GM19351 (cell line): ENCODE measurements around the gene EGR4.

Source experiments
- ATAC-seq: cut with Tn5 transposase; IDR thresholded peaks from one replicate; pipeline ENCODE4 v1.9.1; 2021; ENCODE audit warnings: mild to moderate bottlenecking, moderate library complexity; ENCODE audit not compliant: unreplicated experiment

Gene EGR4

DNA sequence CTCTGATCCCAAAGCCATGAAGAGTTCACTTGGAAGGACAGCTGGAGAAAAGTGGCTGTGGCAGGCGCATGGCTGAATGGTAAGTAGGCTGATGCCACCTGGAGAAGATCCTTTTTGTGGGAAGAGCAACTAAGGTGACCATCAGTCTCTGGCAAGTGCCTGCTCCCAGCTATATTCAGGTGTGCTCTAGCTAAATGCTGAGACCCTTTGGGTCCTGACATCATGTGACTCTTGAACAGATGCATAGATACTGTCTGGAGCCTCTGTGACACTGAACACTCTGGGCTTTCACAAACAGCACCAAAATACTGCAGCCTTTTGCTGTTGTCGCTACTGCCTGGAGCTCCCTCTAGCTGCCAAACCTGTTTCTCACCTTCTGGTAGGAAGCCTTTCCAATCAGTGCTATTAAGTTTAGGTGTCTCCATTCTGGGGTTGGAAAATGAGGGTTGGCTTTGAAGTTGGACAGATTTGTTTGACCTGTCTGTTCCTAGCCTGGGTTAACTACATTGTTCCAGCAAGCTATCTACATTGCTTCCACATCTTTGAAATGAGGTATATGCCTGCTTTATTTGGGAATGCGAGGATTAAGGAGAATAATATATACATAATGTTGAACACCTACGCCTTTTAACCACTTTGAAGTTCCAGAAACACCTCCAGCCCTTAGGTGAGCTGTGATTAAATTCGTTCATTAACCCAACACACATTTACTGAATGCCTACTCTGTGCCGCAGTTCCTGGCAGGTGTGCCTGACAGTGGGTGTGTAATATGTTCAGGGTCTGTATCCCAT is 3.1 kb downstream of the EGR4 start:
- peak; percentile 28 for ATAC-seq

DNA sequence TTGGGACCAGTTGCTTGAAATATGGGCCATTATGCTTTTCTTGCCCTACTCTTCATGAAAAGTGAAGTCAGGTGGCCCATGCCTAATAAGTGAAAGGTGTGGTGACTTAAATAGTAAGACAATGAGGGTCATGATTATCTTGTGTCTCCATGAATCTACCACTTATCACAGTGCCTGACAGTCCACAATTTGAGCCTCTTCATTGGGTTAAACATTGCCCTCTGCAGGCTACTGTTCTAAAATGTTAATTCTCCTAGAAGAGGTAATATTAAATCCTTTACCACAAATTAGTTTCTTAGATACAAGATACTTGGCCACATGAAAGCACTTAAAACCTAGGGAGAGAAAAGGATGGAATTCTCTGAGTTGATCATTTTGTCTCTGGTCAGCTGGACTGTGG is 4.0 kb downstream of the EGR4 start:
- no peak for ATAC-seq

DNA sequence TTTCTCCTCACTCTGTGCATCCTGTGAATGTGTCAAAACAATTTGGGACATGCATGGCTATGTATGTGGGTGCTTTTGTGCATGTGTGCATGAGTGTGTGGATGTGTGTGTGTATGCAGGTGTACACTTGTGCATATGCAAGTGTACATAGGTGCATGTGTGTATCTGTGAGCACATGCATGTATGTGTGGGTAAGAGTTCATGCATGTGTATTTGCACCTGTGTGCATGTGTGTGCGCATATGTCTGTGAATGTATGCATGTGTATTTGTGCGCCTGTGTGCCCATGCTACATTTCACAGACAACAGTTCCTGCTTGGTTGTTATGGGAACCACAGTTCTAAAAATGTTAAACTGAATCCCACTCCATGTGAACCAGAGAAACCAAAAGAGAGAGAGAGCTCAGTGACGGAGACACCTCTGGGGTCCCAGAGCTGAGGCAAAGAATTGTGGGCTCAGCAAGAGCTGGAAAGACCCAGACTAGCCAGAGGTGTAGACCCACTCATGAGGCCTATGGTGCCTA is 7.2 kb downstream of the EGR4 start:
- no peak for ATAC-seq

DNA sequence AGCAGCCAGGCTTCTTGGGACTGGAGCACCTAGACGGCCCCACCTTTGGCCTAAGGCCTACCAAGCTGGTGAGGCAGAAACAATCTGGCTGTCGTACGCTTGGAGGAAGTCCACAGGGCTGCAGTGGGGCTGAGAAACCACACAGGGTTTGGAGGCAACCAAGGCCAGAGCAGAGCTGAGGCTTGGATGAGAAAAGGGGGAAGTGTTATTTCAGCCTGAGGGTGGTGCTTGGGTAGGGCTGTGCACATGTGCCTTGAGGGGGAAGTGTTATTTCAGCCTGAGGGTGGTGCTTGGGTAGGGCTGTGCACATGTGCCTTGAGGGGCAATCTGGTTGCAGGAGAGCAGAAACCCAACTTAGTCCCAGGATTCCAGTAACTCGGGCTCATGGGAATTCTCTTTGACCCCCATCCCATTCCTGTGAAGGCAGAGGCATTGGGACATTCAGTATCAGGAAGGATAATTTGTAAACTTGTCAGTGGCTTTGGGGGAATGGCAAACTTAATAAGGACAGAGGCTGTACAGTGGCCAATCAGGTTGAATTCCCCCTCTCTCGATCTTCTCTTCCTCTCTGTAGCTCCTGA is 8.1 kb downstream of the EGR4 start:
- peak; percentile 64 for ATAC-seq

DNA sequence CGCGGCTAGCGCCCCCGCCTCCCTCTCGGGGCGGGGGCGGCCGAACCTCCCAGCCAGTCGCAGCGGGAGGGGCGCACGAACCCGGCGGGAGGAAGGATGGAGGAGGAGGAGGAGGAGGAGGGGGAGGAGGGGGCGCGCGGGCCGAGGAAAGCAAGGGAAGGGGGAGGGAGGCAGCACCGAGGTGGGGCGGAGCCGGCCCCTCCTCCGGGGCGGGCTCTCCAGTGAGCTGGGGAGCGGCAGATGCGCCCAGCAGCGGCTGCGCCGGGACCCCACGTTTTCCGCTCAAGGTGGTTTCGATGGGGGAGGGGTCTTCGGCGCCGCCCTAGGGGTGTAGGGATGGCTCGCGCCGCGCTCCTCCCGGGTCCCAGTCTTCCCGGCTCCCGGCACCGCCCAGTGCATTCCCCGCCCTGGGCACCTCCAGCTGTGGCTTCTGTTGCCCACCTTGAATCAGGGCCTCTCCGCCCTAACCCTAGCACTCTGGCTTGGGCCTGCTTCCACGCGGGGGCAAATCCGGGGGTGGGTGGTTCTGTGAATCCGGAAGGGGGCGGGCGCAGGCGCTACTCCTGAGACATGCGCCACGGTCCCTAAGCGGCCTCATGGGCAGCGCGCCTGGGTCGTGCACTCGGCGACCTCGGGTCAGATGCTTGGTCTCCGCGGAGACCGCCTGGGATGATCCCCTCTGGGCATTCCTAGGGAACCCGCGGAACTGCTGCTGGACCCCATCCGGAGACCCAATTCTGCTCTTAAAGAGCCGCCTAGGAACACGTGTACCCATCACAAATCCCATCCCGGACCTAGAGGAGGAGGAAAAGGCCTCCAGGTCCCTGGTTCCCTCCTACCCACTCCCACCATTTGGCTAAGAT is 8.8 kb downstream of the EGR4 start, which contains the start of gene FBXO41:
FBXO41 (minus strand) TSS at position 183 of the 863 bp plus-strand sequence. CDS start 14,848 bp downstream, outside the sequence.
- peak; percentile 67 for ATAC-seq

DNA sequence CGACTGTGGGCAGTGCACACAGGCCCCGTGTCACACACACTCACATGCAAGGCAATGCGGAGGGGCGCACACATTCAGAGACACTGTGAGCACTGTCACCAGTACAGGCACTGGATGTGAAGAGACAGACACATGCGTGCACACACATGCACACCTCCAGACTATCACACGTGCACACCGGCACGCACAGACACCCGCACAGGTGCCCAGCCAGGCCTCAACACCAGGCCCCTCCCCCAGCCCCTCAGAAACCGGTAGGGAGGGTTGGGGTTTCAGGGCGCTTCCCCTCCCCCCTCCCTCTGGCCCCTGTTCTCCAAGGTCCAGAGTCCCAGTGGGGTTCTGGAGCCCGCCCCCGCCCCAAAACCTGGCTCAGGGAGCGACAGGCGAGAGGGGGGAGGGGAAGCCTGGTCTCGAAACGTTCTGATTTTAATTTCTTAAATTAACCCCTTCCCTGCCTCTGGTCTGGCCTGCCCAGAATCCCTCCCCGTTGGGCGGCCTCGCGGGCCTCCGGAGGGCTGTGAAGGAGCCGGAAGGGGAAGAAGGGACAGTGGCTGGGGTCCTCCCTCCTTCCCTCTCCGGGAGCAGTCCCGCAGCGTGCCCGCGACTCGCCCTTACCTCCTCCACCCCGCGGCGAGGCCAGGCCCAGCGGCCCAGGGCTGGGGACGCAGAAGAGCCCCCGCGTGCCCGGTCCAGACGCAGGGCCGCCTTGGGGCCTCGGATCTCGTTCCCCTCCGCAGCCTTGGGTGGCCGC is 9.6 kb downstream of the EGR4 start:
- peak; percentile 21 for ATAC-seq

DNA sequence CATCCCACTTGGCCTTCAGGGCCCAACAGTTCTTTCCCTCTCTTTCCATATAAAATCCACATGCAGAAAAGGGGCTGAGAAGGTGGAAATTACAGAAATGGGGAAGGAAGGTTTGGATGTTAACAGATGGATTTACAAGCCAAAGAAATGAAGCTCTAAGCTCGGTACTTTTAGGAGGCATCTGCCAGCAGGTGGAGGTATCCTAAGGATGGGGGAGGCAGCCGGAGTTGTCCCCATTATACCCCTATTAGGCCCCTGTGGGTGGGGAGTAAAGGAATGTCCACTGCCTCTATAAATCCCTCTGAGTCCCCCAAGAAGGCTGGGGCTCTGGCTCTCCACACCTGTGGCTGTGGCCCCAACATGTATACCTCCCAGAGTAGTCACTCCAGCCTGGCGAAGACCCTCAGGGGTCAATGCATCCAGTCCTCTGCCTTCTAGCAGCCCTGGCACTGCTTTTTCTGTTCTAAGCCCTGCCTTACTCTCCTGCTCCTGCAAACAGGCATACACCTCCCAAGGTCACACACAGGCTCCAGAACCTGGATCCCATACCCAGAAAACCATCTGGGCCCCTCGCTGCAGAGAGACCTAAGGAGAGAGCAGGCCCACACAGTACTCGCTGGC is 10.3 kb downstream of the EGR4 start:
- no peak for ATAC-seq

DNA sequence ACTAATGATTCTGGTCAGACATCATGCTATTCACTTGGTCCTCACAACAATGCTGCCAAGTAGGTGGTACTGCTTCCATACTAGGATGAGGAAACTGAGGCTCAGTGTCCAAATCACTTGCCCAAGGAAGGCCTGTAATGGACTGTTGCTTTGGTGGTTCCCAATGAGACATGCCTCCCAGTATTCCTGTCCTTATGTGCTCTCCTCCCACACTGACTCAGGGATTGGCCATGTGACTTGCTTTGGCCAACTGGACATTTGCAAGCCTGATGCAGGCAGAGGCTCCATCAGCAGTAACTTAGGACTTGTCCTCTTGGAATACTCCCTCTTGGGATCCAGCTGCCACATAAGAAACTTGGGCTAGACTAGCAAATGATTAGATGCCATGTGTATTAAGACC is 12.1 kb downstream of the EGR4 start:
- ATAC-seq, result no peak

DNA sequence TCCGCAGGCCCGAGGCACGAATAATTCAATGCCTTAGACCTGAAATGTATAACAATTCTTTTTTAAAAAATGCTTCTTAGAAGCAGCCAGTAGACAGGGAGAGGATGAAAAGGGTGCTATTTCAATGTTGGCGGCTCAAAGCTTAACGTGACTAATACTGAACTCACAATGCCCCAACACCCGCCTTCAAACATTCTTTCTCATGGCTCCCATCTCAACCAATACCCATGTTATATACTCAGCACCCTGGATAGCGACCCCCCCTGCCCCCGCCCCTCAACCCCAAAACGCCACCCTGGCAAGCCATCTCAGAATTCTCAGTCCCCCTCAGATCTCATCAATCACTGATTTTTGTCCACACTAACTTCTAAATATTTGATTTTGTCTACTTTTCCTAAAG is 13.5 kb downstream of the EGR4 start:
- no peak for ATAC-seq

DNA sequence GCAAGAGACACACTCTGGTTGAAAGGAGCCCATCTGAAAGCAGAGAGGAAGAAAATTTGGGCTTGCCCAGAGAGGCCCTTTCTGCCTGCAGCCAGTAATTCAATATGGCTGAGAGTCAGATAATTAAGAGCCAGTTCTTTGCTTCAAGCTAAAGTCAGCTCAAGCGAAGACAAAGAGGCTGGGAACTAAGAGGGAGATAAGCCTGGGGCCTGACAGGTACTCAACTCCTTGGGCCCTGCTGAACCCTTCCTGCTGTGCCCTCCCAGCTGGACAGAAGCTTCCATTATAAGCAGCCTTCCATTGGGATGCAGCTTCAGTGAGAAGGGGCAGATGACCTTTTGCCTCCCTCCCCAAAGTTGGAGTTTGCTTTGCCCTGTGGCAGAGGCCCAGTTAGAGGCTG is 21.1 kb downstream of the EGR4 start:
- no peak for ATAC-seq

DNA sequence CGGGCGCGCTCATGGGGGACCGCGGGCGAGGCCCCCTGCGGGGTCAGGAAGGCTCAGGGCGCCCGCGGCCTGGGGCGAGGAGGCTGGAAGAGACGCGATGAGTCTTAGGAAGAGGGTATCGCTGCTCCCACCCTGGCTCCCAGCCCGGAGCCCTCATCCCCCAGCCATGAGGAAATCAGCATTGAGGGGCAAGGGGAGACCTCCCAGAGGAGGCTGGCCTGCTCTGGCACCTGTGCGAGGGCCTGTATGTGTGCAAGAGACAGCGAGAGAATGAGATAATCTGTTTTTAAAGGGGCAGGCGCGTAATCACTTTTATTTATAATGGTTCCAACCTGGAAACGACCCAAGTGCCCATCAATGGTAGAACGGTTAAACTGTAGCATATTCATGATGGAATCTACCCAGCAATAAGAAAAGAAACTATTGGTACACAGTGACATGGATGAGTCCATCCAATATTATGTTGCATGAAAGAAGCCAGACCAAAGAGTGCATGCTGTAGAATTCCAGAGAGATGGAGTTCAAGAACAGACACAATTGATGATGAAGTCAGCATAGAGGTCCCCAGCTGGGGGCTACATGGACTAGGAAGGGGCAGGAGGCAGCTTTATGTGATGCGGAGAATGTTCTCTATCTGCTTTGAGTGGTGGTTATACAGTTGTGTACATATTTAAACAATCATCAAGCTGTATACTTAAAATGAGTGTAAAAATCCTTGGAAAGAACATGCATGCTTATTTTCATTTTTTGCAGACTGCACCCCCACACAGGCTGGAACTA is 23.5 kb downstream of the EGR4 start:
- peak; percentile 29 for ATAC-seq

DNA sequence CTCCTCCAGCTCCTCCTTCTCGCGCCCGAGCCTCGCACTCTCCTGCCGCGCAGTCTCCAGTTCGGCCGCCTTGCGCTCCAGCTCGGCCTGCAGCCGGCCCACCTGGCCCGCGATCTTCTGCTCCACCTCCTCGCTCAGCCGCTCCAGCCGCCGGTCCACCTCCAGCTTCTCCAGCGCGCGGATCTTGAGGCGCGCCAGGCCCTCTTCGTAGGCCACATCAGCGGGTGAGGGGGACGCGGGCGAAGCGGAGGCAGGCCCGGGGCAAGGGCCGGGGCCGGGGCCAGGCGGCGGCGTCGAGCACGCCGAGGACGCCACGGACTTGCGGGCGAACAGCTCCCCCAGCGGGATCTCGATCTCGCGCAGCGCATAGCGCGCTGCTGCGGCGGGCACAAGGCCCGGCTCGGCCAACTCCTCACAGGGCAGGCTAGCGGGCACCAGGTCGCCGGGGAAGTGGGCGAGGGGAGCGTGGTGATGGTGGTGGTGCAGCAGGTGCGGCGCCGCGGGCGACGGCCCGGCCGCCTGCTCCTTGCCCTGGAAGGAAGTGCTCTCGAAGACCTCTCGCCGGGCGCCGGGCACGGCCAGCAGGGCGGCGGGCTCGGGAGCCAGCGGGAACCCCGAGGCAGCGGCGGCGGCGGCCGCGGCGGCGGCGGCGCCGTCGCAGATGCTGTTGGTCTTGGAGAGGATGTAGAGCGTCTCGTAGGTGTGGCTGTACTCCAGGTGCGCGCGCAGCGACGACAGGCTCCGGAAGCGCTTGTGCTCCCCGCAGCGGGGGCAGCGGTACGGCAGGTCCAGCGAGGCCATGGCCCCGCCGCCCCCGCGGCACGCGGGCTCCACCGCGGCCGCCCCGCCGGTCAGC is 24.3 kb downstream of the EGR4 start:
- ATAC-seq, result peak; percentile 88

DNA sequence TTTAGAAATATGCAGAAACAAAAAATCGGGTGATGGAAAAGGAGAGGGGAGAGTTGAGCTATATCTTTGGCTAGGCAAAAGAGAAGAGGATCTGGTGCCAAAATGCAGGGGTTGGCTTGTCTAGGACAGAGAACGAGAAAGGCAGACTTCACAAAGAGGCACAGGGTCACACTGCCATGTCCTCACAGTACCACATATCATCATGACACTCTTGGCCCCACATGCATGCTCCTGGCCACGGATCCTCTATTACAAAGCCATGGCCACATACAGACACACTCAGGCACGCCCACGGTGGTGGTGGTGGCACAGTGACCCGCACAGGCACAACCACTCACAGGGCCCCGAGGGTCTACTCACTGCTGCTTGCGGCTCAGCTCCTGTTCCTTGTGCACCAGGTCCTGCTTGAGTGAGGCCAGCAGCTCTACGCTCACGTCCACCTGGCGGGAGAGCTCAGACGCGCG is 24.9 kb downstream of the EGR4 start:
- ATAC-seq, result no peak

DNA sequence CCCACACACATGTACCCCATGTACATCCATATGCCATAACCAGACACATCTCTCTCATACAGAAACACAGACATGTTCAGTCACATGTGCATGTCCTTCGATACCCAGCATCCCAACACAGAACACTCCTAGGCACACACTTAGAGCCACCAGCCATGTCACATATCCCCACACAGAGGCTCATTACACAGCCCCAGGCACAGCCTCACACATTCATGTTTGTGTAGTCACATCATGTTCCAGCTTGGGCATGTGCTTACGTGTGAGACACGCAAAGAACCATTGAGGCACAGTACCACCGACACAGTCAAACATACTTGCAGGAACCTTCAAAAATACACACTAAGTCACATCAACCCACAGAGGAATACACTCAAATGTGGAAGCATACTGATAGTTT is 26.3 kb downstream of the EGR4 start:
- ATAC-seq, result no peak

DNA sequence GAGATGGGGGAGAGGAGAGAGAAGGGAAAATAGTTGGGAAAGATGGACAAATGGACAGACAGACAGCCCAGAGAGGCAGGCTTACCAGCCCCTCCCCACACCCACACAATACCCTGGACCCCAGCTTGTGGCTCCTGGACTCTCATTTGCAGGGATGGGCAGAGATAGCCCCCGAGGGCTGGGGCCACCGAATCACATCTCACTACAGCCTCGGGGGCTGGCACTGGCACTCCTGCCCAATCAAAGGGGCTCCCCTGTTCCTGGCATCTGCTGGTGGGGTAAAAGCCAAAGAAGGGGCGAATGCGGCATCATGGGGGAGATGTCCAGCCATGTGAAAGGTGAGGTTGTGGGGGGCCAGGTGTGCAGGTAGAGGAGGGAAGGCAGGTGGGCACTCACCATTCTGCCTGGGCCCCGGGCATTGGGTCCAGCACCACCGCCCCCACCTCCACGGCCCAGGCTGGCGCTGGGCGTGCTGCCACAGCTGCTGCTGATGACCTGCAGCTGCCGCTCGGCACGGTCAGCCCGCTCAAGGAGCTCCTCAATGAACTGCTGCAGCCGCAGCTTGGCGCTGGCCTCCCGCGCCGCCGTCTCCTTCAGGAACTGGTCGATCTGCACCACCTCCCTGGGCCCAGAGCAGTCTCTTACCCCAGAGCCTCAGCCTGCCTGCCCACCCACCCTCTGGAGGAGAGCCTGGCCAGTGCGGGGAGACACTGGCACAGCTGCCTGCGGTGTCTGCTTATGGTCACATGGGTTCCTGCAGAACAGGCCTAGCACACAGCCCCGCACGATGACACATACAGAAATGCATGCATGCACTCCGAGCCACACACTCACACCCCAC is 27.1 kb downstream of the EGR4 start:
- no peak for ATAC-seq

DNA sequence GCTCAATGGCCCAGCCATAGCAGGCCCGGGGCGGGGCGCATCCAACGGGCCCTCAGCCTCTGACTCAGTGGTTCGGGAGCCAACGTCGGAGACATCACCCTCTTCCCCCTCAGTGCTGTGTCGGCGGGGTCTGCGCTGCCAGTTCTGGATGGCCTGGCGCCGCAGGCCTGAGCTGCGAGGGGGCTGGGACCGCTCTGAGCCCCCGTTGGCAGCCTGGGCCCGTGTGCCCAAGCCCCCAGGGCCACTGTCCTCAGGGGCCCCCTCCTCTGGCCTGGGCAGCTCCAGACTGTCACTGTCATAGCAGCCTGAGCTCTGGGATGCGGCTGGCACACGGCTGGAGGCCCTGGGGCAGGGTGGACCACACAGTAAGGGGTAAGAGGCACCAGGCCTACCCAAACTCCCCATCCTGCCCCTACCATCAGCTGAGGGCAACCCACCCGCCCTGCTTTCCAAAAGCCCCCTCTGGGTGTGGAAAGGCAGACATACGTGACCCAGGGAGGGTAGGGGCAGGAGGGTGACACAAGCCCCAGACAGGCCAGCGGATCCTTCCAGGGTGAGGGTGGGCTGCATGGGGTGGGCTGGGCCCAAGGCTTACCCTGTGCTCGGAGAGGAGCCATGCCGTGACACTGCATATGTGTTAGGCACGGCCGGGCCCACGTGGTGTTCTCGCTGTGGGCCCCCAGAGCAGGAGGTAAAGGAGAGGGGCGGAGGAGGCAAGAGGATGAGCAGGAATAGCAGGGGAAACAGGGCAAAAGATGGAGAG is 27.9 kb downstream of the EGR4 start:
- no peak for ATAC-seq

DNA sequence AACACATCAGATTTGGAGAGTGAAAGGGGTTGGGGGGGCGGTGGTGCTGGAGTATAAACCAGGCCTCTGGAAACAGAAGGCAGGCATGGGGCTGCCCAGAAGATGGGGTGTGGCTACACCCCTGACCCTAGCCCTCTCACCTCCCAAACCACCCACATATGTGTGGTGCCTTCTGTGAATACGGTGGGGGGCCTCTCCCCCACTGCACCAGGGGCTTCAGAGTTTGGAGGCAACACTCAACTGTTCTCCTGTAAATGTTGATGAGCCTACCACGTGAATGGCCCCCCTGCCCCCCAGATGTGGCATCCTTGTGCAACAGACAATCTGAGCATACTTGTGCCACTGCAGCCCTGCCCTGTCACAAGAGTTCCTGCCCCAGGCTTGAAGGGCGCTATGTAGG is 28.6 kb downstream of the EGR4 start:
- no peak for ATAC-seq
